ENCODE results near the gene WDFY3. TPM values are rescaled to one million over a fixed set of nuclear protein-coding genes. Genes with fewer than 3 reads are reported as not detected.
"Not testable (repeated sequence)": the region's sequence is repeated elsewhere in the genome, so short reads cannot be mapped to it uniquely, and the experiment has no call there.

The WDFY3 gene
- polyA plus RNA-seq, 1 donor (not counting 4 experiments of a cell fraction or from before 2014, with no cell fraction given): 28.5 TPM

DNA sequence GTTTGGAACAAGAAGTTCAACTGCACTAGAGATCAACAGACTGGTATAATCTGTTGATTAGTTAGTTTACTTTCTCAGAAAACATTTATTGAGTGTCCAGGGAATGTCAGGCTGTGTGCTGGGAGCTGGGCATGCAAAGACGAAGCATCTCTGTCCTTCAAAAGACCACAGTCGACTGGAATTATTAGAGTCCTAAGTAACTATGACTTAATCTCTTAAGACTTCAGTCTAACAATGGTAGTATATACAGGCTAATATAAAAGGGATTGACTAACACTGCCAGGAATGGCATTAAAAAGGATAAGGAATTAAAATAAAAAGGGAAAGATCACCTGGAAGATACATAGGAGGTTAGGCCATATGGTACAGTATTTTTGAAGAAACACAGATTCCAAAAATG is 128.7 kb downstream of the WDFY3 start:
- Histone ChIP-seq H3K4me1 (ENCODE audit: control insufficient read depth, extremely low read depth, insufficient read depth, low read length) (no peaks in the 10 kb centered on the region), H3K79me2 (ENCODE audit: control insufficient read depth, insufficient read depth, low read length) (no peaks in the 10 kb centered on the region), H3K4me3 (ENCODE audit: control insufficient read depth in 2 of 3, extremely low read depth in 1 of 3, insufficient read depth in 2 of 3, low read depth in 1 of 3, low read length in 3 of 3) (no peak overlapping the region), H3K9ac (ENCODE audit: control insufficient read depth, extremely low read depth, insufficient read depth, low read length) (no peak overlapping the region), H4K20me1 (ENCODE audit: control insufficient read depth, extremely low read depth, insufficient read depth, low read length) (no peaks in the 10 kb centered on the region), H3K9me1 (ENCODE audit: control insufficient read depth, extremely low read depth, insufficient read depth, low read length) (no peaks in the 10 kb centered on the region), H3K27ac (ENCODE audit: control insufficient read depth, insufficient read depth, low read length) (no peak overlapping the region), H2AFZ (ENCODE audit: control insufficient read depth, low read length) (no peak overlapping the region), H3K36me3 (ENCODE audit: control insufficient read depth in 2 of 2, extremely low read depth in 1 of 2, insufficient read depth in 2 of 2, low read length in 2 of 2) (peaks cover 0 to 3% of the 10 kb centered on the region in 2 experiments), H3K4me2 (ENCODE audit: control insufficient read depth, extremely low read depth, insufficient read depth, low read depth, low read length) (no peak overlapping the region), H3K27me3 (ENCODE audit: control insufficient read depth, extremely low read depth, insufficient read depth, low read length) (no peaks in the 10 kb centered on the region), H3K9me3 (ENCODE audit: control insufficient read depth, low read depth, low read length) (no peaks in the 10 kb centered on the region)
- no peak for DNase-seq (ENCODE audit: low read depth, low spot score)
- dilution Hi-C loops (cut with MboI; ENCODE audit: extremely low pct_ligation_motif_present, low sequenced_read_pairs): no loop called here
- FAIRE-seq: no peak
- TF ChIP-seq EZH2 (IDR thresholded peaks at IDR 0.05; ENCODE audit: low read length) (no peak), CTCF (optimal IDR thresholded peaks at IDR 0.05 in 1 of 3, IDR thresholded peaks at IDR 0.05 in 1 of 3, conservative IDR thresholded peaks at IDR 0.05 in 1 of 3; ENCODE audit: extremely low read depth in 1 of 3, insufficient read depth in 2 of 3, low read length in 3 of 3) (no peak)

GRCh38 chr4:84829633-84830032 is 136.9 kb downstream of the WDFY3 start:
- H3K4me2 ChIP-seq (ENCODE audit: control insufficient read depth, extremely low read depth, insufficient read depth, low read depth, low read length); FAIRE-seq; DNase-seq (ENCODE audit: low read depth, low spot score); H3K9ac ChIP-seq (ENCODE audit: control insufficient read depth, extremely low read depth, insufficient read depth, low read length); H3K9me3 ChIP-seq (ENCODE audit: control insufficient read depth, low read depth, low read length); dilution Hi-C loops (cut with MboI; ENCODE audit: extremely low pct_ligation_motif_present, low sequenced_read_pairs); H3K9me1 ChIP-seq (ENCODE audit: control insufficient read depth, extremely low read depth, insufficient read depth, low read length); H2AFZ ChIP-seq (ENCODE audit: control insufficient read depth, low read length); H3K27ac ChIP-seq (ENCODE audit: control insufficient read depth, insufficient read depth, low read length); H3K79me2 ChIP-seq (ENCODE audit: control insufficient read depth, insufficient read depth, low read length); H3K4me1 ChIP-seq (ENCODE audit: control insufficient read depth, extremely low read depth, insufficient read depth, low read length); H3K27me3 ChIP-seq (ENCODE audit: control insufficient read depth, extremely low read depth, insufficient read depth, low read length); H4K20me1 ChIP-seq (ENCODE audit: control insufficient read depth, extremely low read depth, insufficient read depth, low read length); H3K36me3 ChIP-seq (ENCODE audit: control insufficient read depth in 2 of 2, extremely low read depth in 1 of 2, insufficient read depth in 2 of 2, low read length in 2 of 2); H3K4me3 ChIP-seq (ENCODE audit: control insufficient read depth in 2 of 3, extremely low read depth in 1 of 3, insufficient read depth in 2 of 3, low read depth in 1 of 3, low read length in 3 of 3): not testable (repeated sequence)

GRCh38 chr4:84826681-84827080 is 139.8 kb downstream of the WDFY3 start:
- Histone ChIP-seq H3K27me3 (ENCODE audit: control insufficient read depth, extremely low read depth, insufficient read depth, low read length) (no peaks in the 10 kb centered on the region), H3K4me3 (ENCODE audit: control insufficient read depth in 2 of 3, extremely low read depth in 1 of 3, insufficient read depth in 2 of 3, low read depth in 1 of 3, low read length in 3 of 3) (no peak overlapping the region), H3K27ac (ENCODE audit: control insufficient read depth, insufficient read depth, low read length) (no peak overlapping the region), H3K9me3 (ENCODE audit: control insufficient read depth, low read depth, low read length) (no peaks in the 10 kb centered on the region), H3K9ac (ENCODE audit: control insufficient read depth, extremely low read depth, insufficient read depth, low read length) (no peak overlapping the region), H3K36me3 (ENCODE audit: control insufficient read depth in 2 of 2, extremely low read depth in 1 of 2, insufficient read depth in 2 of 2, low read length in 2 of 2) (peaks cover 0 to 5% of the 10 kb centered on the region in 2 experiments), H3K9me1 (ENCODE audit: control insufficient read depth, extremely low read depth, insufficient read depth, low read length) (no peaks in the 10 kb centered on the region), H3K4me2 (ENCODE audit: control insufficient read depth, extremely low read depth, insufficient read depth, low read depth, low read length) (no peak overlapping the region), H4K20me1 (ENCODE audit: control insufficient read depth, extremely low read depth, insufficient read depth, low read length) (no peaks in the 10 kb centered on the region), H3K4me1 (ENCODE audit: control insufficient read depth, extremely low read depth, insufficient read depth, low read length) (no peaks in the 10 kb centered on the region), H3K79me2 (ENCODE audit: control insufficient read depth, insufficient read depth, low read length) (no peaks in the 10 kb centered on the region), H2AFZ (ENCODE audit: control insufficient read depth, low read length) (no peak overlapping the region)
- TF ChIP-seq CTCF (optimal IDR thresholded peaks at IDR 0.05 in 1 of 3, IDR thresholded peaks at IDR 0.05 in 1 of 3, conservative IDR thresholded peaks at IDR 0.05 in 1 of 3; ENCODE audit: extremely low read depth in 1 of 3, insufficient read depth in 2 of 3, low read length in 3 of 3) (no peak), EZH2 (IDR thresholded peaks at IDR 0.05; ENCODE audit: low read length) (no peak)
- FAIRE-seq (no peak), DNase-seq (ENCODE audit: low read depth, low spot score) (no peak)
- dilution Hi-C loops (cut with MboI; ENCODE audit: extremely low pct_ligation_motif_present, low sequenced_read_pairs): no loop called here
